Posterior cingulate gyrus (tissue), 11 donors: ENCODE measurements around the gene GLCE.

Experiments
- DNase-seq, 10 donors: peaks; one replicate each; pipeline versions ENCODE4 v3.0.0 to v3.0.0-alpha.2; 2020 to 2021; ENCODE audit warnings: mixed read lengths in 3 of 10
- intact Hi-C: fragments of 100-400 bp; cut with DNase I; formaldehyde crosslinking; loops from one replicate; pipeline ENCODE4 v1.15.1; 2023

The GLCE gene

GRCh38 chr15:69160141-69160993, at the start of gene GLCE:
Gene GLCE, plus strand, starts transcription at chr15:69160635. Its CDS starts 95,172 bp downstream, at chr15:69255807.
- intact Hi-C loops: loop anchor here (5.0 kb wide), 3 partner anchors 103 to 232 kb away; no protein-coding TSS in a partner anchor

GRCh38 chr15:69114331-69114928, 46.0 kb upstream of the GLCE start:
- intact Hi-C loops: no loop called here
- DNase-seq: no peak

More at GRCh38 chr15:69160141-69160993, at the start of gene GLCE:
- peak; percentile 92 to 100 (median 97) for DNase-seq

DNA sequence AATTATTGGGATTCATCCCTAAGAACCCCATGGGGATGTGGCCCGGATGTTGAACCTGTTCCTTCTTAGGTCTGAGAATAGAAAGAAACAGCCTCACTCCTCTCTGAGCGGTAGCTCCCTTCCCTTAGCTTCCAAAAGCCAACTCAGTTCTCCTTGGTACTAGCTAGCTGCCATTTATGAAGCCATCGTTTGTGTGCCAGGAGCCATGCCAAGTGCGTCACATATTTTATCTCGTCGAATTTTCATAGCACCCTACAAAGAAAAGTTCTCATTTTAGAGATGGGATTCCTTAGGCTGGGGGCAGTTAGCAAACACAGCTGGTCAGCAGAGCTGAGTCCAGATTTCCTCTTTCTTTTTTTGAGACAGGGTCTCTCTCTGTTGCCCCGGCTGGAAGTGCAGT, 45.4 kb upstream of the GLCE start:
- DNase-seq: no peak
- intact Hi-C loops: no loop called here

- intact Hi-C loops: no loop called here
- no peak for DNase-seq
These were observed 44.0 kb upstream of the GLCE start for GRCh38 chr15:69116391-69116790.

DNA sequence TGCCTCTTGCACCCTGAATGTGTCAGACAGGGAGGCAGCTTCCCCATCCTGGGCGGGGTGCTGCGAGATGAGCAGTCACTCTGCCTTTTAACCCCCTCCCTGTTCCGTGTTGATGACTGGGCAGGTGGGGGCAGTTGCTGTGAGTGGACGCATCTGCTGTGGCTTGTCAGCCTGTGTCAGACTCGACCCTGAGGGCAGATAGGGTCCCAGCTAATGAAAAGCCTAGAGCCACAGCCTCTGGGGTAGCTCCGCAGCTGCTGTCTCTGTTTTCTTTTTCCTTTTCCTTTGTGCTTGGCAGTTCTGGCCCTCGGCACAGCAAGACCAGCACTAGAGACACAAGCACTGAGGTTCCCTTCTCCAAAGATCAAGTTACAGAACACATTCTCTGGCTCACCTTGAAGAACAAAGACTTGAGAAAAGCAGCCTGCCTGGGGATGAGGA, 43.0 kb upstream of the GLCE start:
- intact Hi-C loops: no loop called here
- no peak for DNase-seq

DNA sequence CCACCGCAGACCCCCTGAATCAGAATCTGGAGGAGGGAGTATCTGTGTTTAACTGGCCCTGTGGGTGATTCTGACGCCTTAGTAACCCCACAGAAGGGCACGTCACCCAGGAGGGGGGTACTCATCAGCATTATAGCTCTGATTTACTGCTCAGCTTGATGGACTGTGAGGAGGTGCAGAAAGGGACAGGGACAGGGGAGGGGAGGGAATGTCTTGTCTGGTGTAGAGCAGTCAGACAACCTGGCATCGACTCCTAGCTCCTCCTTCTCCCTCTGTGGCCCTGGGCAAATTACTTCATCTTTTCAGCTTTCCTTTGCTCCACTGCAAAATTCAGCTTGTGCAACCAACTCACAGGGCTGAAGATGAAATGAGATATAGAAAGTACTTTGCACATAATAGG, 42.3 kb upstream of the GLCE start:
- intact Hi-C loops: no loop called here
- DNase-seq: no peak

GRCh38 chr15:69119001-69119400, 41.4 kb upstream of the GLCE start:
- DNase-seq: no peak
- intact Hi-C loops: no loop called here

DNA sequence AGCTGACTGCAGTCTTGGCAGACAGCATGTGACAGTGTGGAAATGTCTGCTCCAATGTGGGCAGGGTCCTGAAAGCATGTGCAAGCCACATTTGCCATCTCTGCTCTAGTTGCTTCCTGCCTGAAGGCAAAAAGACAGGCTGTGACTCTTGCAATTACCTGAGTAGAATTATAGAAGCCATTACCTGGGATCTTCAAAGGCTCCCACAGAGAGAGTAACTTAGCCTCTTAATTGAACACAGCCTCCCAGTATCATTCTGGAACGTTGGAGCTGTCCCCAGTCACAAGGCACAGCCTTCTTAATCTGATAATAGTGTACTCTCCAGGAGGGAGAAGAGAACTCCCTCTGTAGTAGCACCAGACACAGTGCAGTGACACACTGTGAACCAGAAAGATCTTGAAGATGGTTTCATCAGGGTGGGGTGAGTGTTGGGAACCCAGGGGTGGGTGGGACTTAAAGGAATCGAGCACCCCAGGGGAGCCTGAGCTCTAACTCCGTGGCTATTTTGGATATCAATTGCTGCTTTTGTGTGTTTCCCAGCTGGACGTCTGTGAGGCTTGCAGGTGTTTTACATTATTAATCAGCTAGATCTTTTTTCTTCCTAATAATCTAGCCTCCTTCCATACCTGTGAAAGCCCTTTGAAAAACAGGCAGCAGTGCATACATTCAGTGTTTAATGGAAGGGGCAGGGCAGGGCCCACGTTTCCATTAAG, 40.6 kb upstream of the GLCE start:
- intact Hi-C loops: no loop called here
- no peak for DNase-seq

- intact Hi-C loops: no loop called here
- DNase-seq: no peak
These were observed 39.7 kb upstream of the GLCE start for GRCh38 chr15:69120732-69121131.

- intact Hi-C loops: no loop called here
- DNase-seq: no peak
These were observed 39.1 kb upstream of the GLCE start for GRCh38 chr15:69121198-69121828.

GRCh38 chr15:69125236-69125635, 35.2 kb upstream of the GLCE start:
- intact Hi-C loops: no loop called here
- no peak for DNase-seq

DNA sequence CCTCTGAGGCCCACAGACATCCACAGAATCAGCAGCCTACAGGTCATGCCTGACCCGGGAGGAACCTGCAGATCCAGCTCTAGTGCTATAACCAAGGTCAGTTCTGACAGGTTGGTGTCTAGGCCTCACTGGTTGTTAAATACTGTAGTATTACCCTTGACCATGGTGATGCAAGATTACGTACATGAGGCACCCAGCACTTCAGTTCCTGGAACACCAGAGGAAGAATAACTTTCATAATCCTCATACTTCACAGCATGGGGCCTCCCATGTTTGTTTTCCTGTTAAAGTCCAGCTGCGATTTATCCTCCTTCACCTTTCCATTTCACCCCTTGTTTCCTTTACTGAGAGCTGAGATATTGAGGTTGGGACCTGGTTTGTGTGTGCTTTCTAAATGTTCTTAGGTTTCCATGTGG, 34.4 kb upstream of the GLCE start:
- intact Hi-C loops: no loop called here
- no peak for DNase-seq

DNA sequence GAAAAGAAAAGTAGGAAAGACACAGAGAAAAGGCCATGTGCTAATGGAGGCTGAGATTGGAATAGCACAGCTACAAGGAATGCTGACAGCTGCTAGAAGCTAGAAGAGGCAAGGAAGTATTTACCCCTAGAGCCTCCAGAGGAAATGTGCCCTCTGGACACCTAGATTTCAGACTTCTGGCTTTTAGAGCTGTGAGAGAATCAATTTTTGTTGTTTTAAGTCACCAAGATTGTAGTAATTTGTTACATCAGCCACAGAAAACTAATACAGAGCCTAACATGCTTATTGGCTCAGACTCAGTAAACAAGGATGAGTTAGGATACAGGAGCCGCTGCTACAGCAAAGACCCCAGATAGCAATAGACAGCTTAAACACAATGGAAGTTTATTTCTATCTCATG, 33.1 kb upstream of the GLCE start:
- intact Hi-C loops: no loop called here
- DNase-seq: no peak

DNA sequence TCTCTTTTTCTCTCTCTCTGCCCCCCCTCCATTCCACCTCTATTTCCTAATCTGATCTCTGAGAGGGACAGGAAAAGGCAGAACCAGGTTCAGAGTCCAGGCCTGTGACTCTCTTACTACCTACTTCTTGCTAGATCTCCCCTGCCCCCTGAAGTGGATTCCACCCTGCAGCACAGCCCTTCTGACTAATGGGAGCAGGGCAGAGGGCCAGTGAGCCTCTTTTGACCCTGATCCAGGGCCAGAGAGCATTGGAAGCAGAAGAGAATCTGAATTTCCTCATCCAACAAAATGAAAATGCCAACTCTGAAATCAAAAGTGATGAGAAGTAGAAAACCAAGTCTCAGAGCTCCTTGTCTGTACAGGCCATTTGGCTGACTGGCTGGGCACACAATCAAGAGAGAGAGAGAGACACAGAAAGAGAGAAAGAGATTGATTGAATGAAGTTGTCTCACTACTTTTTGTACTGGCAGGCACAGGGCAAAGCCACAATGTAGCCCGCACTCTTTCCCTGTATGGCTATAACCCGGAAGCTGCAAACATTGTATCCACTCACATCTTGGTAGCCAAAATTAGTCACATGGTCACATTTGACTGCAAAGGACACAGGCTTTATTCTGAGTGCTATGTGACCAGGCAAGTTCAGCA, 31.6 kb upstream of the GLCE start:
- no peak for DNase-seq
- intact Hi-C loops: no loop called here

DNA sequence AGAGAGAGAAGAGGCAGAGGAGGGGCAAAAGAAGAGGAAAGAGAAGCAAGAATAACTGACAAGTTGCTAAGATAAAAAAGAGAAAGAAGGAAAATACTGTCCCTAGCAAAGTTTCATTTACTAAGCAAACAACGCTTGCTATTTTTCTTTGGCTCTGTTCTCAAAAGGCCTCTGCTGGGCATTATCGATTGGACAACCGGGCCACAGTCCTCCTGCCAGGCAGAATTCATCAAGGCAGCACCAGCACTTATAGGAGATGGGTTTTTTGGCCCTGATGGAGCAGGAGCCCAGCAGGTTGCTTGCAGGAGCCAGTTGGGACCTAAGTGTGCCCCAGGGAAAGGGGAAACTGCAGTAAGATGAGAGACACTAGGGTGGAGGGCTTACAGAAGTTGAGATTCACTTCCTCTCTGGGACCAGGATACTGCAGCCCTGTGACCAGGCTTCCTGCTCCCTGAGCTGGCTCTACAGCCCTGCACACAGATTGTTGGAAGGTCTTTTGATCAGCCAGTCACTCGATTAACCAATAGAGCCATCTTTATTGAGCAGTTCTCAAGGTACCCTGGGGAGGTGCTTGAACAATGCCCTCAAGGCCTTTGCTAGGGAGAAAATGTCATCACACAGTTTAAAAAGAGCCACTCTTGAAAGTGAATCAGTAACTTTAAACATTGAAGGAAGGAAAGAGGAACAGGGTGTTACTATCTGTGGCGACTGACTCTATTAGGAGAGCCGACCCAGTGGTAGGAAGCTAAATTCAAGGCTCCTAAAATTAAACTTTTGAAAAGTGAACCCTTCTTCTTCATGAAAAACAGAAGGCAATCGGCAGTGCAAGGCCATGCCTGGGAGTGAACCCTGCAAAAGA, 28.8 kb upstream of the GLCE start:
- intact Hi-C loops: no loop called here
- peak in 1 of 10 donors; percentile 13 for DNase-seq

GRCh38 chr15:69132430-69132829, 28.0 kb upstream of the GLCE start:
- intact Hi-C loops: no loop called here
- no peak for DNase-seq

GRCh38 chr15:69132977-69133861, 27.2 kb upstream of the GLCE start:
- DNase-seq: no peak
- intact Hi-C loops: no loop called here

GRCh38 chr15:69133862-69134519, 26.4 kb upstream of the GLCE start:
- intact Hi-C loops: no loop called here
- DNase-seq: no peak
